IPS DF 19.7 (cell line): ENCODE measurements around the gene AOPEP.

Source experiments
- DNase-seq: peaks from one replicate; pipeline ENCODE4 v3.0.0-alpha.2; 2013; ENCODE audit warnings: low read depth, low spot score

The AOPEP gene

DNA sequence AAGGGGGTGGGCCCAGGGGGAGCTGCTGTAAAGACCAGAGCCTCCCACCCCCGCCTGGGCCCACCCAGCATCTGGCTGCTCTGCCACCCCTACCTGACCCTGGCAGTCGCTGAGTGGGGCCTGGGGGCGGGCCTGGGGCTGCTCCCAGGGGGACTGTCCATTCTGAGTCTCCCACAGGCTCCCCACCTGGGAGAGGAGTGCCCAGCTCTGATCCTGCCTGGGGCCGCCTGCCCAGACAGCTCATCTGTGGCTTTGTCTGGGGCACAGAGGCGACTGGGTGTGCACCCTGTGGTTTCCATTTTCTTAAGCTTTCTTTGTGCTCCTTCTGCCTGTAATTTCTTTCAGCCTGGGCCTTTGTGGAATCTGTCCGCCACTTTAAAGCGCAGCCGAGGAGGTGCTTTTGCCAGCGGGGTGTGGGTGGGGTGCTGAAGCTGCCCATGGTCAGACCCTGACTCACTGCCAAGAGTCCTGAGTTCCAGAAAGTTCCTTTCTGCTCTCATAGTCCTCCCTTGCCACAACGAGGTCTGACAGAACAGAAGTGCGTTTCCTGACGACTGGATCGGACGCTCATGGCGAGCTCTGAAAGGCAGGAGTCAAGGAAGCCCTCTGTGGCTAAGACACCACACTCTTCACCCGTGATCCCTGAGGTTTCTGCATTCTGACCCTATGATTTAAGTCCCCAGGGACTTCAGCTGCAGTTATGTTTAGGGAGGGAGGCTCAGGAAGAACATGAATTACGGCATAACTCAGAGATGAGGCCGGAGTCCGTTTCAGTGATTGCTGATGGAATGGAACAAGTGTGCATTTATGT, 366.0 kb downstream of the AOPEP start:
- DNase-seq = no peak

GRCh38 chr9:95093586-95093985, 367.1 kb downstream of the AOPEP start:
- no peak for DNase-seq

- no peak for DNase-seq
Observed at GRCh38 chr9:95094002-95094401, 367.5 kb downstream of the AOPEP start.

DNA sequence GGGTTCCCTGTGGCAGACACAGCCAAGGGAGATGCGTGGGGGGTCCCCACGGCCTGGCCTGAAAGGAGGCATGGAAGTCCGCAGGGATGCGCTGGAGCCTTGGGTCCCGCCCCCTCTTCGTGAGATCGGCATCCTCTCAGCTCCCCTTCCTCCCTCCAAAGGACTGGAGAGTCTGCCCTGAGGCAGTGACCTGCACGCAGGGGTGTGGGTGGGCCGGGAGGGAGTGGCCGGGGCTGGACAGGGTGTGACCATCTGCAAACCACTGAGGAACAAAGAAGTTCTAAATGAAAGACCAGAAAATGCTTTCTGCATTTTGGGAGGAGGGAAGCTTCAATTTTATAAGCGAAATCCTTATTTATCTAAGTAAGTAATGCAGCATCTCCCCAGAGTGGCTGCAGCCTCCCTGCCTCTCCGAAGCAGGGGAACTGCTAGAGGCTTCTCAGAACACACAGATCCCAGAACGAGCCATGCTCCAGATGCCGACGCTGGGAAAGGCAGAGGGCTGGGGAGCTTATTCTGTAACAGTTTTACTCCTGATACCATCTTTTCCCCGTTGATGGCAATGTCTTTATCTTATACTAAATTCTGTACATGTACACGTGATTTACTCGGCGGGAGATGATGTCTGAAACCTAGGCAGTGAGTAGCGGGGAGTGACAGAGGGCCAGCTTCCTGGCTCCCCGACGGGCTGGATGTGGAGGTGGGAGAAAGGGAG, 369.3 kb downstream of the AOPEP start:
- no peak for DNase-seq

DNA sequence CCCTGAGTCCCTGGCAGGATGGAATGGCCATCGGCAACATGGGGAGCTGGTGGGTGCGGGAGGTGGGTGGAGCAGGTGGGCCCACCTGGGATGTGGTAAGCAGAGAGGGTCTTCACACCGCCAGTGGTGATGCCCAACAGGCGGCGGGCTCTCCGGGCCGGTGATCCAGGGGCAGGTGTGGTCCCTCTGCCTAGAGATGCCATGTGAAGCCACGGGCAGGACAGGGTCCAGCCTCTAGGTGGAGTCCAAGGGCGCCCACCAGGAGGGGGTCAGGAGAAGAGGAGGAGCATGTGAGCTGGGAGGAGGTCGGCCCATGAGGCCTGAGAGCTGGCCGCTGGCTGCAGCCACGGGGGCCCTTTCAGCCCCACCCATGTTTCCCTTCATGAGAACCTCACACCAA, 369.9 kb downstream of the AOPEP start:
- no peak for DNase-seq

DNA sequence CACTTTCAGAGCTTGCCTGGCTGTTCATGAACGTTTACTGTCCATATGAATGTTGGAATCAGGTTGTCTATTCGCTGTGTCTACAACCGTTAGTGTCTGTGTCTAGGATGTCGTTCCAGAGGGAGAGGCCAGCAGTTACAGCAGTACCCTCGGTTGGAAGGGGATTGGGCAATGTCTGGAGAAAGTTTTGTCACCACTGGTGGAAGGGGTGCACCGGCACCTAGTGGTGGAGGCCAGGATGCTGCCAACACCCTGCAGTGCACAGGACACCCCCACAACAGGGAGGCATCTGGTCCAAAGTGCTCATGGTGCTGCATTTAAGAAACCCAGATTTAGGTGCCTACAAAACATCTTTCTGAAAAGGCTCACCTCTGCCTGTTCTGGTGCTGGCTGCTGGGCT, 370.3 kb downstream of the AOPEP start:
- DNase-seq = no peak

- DNase-seq = no peak
Observed at GRCh38 chr9:95097279-95097678, 370.8 kb downstream of the AOPEP start.

- DNase-seq = no peak
Observed at GRCh38 chr9:95098391-95098921, 372.0 kb downstream of the AOPEP start.

- DNase-seq = no peak
Observed at GRCh38 chr9:95099321-95100070, 373.0 kb downstream of the AOPEP start.

GRCh38 chr9:95100071-95100627, 373.6 kb downstream of the AOPEP start:
- no peak for DNase-seq

DNA sequence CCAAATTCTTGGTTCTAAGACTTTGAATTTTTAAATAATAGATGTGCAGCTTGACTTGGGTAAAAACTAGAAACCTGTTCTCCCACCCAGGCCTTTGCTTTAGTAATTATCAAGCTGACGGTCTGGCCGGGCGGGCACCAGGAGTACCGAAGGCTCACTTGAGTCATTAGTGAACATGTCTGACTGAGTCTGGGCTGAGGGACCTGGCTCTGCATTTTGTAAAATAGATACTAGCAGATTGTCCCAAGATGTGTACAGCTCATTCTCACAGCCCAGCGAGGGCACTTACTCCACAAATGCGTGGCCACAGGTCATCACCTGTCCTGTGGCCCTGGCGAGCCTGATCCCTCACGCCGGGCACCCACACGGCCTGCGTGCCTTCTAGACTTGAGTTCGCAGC, 374.8 kb downstream of the AOPEP start:
- DNase-seq = no peak

DNA sequence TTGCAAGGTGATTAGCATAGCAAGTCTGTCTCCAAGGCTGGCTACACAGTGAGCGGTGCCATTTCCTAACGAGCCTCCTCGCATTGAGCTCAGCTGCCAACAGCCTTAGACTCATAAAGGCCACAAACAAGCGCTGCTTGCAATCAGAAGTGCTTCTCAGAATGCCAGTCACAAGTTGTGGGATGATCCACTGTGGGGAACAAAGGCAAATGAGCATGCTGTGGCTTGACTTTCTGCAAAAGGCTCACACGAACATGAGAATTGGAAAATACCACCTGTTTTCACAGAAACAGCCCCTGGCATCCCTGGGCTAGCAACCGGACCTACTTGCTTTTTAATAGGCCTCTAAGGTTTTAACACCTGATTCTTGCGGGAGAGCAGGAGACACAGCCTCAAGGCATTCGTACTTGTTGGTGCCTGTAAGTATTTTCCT, 375.5 kb downstream of the AOPEP start:
- DNase-seq = no peak

GRCh38 chr9:95102572-95102971, 376.1 kb downstream of the AOPEP start:
- no peak for DNase-seq

DNA sequence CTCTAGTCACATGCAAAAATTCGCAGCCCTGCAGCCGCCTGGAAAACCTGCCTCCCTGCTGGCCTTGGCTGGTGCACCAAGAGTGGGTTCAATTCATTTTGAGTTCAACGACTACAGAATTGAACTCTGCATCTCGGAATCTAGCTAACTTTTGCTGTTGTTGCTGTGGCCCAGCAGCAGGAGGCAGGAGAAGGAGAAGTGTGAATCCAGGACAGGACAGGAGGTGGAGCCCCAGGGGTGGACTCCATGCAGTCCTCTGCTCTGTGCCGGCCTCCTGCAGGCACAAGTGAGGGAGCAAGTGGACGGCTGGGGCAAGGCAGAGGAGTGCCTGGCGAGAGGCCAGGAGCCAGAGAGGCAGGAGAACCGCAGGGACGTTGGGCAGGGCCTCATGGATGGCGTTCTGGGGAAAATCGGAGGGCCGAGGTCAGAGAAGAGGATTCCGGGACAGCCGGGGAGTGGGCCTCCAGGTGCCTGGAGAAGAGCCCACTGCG, 376.8 kb downstream of the AOPEP start:
- no peak for DNase-seq

DNA sequence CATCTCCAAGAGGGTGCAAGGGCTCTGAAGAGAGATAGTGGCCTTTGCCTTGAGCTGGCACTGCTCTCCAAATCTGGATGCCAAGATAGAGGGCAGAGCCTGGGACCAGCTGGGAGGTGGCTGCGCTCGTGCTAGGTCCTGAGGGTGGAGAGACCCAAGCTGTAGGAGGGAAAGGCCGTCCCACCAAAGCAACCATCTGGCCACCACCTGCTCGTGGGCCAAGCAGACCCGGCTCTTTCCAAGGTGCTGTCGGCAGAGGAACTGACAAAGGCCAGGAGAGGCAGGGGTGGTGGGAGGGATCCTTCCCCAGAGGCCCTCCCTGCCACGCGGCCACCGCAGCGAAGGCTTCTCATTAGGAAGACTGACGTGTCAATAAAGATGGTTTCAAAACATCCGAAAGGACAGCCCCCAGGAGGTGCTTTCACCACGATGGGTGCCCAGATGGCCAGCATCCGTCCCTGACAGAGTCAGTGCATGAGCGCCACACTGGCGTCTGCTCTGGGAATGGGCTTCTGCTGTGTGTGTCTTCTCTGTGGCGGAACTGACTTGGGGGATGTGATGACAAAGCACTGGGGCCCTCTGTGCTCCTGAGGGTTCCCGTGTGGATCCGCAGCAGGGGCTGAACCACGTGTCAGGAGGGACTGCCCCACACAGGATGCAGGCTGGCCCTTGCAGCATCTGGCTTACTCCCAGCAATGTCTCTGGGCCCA, 377.5 kb downstream of the AOPEP start:
- DNase-seq = no peak

DNA sequence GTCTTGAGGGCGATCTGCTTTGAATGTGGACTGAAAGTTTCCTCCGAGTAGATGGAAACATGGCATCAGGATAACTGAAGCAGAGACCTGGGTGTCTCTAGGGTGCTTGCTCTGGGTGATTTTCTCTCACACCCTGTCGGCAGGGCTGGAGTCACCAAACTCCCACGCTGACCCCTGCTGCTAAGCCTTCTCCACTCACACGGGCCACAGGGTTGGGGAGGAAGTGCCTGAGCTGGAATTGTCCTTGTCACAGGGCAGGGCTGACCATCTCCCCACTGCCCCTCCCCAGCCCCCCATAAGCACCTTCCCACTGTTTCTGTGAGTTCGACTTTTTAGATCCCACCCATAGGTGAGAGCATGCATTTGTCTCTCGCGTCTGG, 378.1 kb downstream of the AOPEP start:
- no peak for DNase-seq

GRCh38 chr9:95104980-95105379, 378.5 kb downstream of the AOPEP start:
- DNase-seq = no peak

DNA sequence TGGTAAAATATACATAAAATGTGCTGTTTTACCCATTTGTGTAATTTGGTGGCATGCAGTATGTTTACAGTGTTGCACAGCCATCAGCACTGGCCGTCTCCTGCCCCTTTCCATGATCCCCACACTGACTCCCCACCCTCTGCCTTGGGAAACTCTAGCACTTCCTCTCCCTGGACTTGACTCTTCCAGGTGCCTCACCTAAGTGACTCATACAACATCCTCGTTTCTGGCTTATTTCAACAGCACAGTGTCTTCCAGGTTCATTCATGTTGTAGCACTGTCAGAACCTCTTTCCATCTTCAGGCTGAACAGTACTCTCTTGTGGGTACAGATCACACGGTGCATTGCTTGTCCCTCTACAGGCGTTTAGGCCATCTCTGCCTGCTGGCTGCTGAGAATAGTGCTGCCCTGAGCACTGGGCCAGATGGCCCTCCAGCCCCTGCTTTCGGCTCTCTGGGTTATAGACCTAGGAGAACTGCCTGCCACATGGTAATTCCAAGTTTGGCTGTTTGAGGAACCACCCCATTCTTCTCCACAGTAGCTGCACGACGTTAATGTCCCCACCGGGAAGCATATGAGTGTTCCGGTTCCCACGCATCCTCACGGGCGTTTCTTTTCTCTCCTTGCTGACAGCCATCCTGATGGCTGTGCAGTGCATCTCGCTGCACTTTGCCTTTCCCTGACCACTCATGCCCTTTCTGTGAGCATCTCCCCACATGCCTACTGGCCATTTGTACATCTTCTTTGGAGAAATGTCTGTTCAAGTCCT, 379.2 kb downstream of the AOPEP start:
- no peak for DNase-seq

DNA sequence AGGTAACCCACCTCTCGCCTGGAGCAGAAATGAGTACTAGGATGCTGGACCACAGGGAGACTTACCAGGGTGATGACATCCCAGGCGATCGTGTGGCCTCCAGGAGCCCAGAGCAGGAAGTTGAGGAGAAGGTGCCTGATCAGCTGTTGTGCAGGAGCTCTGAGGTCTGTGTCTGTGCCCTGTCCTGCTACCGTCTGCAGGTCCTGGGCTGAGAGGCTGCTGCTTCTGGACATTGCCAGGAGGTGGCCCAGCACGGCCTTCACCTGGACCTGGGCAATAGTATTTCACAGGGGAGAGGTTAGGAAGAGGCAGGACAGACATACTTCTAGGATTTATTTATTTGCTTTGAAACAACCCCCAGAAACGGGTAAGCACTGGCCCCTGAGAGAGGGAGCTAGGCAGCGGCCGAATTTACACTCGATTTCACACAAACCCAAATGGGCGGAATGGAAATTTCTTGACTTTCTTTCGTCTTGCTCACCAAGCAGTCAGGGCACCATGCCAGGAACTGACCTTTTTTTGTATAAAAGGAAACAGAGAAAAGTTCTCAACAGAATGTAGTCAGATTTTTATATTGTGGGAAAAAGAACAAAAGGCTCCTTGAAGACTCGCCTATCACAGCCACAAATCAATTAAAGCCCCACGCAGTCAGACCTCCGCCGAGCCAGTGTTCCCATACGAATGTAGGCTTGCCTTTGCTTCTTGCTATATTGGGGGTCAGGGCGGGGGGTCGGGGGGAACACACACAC, 380.7 kb downstream of the AOPEP start:
- DNase-seq = no peak

DNA sequence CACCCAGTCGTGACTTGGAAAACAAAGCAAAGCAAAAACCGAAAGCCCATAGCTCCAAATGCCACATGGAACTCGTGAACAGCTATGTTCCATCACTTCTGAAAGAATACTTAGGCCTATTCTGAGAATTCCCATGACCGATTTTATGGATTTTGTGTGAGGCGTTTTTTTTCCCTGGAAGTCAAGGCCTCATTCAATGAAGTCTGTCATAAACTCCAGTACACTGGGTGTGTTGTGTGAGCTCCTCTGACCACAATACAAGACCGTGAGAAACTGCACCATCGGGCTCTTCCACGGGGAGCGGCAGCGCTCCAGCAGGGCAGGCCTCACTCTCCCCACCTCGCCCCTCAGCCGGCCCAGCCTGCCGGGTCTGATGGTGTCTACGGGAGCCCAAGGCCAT, 381.5 kb downstream of the AOPEP start:
- no peak for DNase-seq
